SK-N-SH (cell line): ENCODE results near the gene RHBDD3. TPM values are rescaled to one million over a fixed set of nuclear protein-coding genes. Genes with fewer than 3 reads are reported as not detected.

Experiments used
- CTCF ChIA-PET: fragments of 300-600, 350-600 bp; formaldehyde crosslinking; extraction: SDS; loops from one replicate; lab custom pipeline; 2021; lab: Yijun Ruan, JAX
- POLR2A ChIA-PET: fragments of 350-600 bp; sonication (Branson Sonifier 250); formaldehyde crosslinking; extraction: SDS; loops from one replicate; lab custom pipeline; 2020; ENCODE audit warnings: antibody characterized with exemption, inconsistent platforms; lab: Yijun Ruan, JAX
- DNase-seq: peaks from one replicate; pipeline ENCODE4 v3.0.0; 2012
- H2AFZ ChIP-seq: fragments of 200-600 bp; sonication (generic); 2 replicates; pipeline ENCODE4 v1.8.1; 2016; ENCODE audit warnings: antibody characterized with exemption, mild to moderate bottlenecking, low read depth
- H3F3A ChIP-seq: fragments of 200-600 bp; sonication (generic); replicated peaks from 2 replicates; pipeline ENCODE3; 2016; ENCODE audit warnings: antibody characterized with exemption, mild to moderate bottlenecking; ENCODE audit not compliant: insufficient read depth
- H3K27ac ChIP-seq, 2 experiments: fragments of 200-500 bp in 1 of 2; fragments of 200-600 bp in 1 of 2; sonication (Bioruptor generic) in 1 of 2; sonication (generic), shearing (Covaris generic) in 1 of 2; 2 replicates each; pipeline versions ENCODE4 v1.5.1 to v1.6.1; 2014 to 2016; ENCODE audit warnings: low read depth in 2 of 2, inconsistent platforms in 1 of 2, low read length in 1 of 2, mild to moderate bottlenecking in 1 of 2, mixed read lengths in 1 of 2
- H3K27me3 ChIP-seq: fragments of 200-600 bp; sonication (generic), shearing (Covaris generic); 2 replicates; pipeline ENCODE4 v1.6.1; 2016; ENCODE audit warnings: mixed run types; ENCODE audit not compliant: insufficient read depth
- H3K36me3 ChIP-seq, 2 experiments: fragments of 200-500 bp in 1 of 2; fragments of 200-600 bp in 1 of 2; sonication (Bioruptor generic) in 1 of 2; sonication (generic) in 1 of 2; replicated peaks in 1 of 2; 2 replicates each; pipeline versions ENCODE3 to v1.5.1; 2014 to 2016; ENCODE audit warnings: low read length in 1 of 2, mild to moderate bottlenecking in 1 of 2; ENCODE audit not compliant: insufficient read depth in 2 of 2, control insufficient read depth in 1 of 2
- H3K4me1 ChIP-seq, 2 experiments: fragments of 200-500 bp in 1 of 2; fragments of 200-600 bp in 1 of 2; sonication (Bioruptor generic) in 1 of 2; sonication (generic), shearing (Covaris generic) in 1 of 2; 2 replicates each; pipeline versions ENCODE4 v1.5.1 to v1.6.1; 2014 to 2016; ENCODE audit warnings: low read depth in 1 of 2, low read length in 1 of 2, mixed run types in 1 of 2; ENCODE audit not compliant: insufficient read depth in 2 of 2, control insufficient read depth in 1 of 2
- H3K4me2 ChIP-seq: fragments of 200-600 bp; sonication (generic), shearing (Covaris generic); 2 replicates; pipeline ENCODE4 v1.6.1; 2017; ENCODE audit warnings: mixed run types
- H3K4me3 ChIP-seq, 2 experiments: fragments of 200-500 bp in 1 of 2; fragments of 200-600 bp in 1 of 2; sonication (Bioruptor generic) in 1 of 2; sonication (generic), shearing (Covaris generic) in 1 of 2; 2 replicates each; pipeline versions ENCODE4 v1.5.1 to v1.8.1; 2014 to 2016; ENCODE audit warnings: low read depth in 2 of 2, inconsistent platforms in 1 of 2, low read length in 1 of 2, mild to moderate bottlenecking in 1 of 2, mixed read lengths in 1 of 2, moderate library complexity in 1 of 2
- H3K79me2 ChIP-seq: fragments of 200-600 bp; sonication (generic); 2 replicates; pipeline ENCODE4 v1.8.1; 2017; ENCODE audit warnings: mild to moderate bottlenecking; ENCODE audit not compliant: insufficient read depth
- H3K9ac ChIP-seq: fragments of 200-600 bp; sonication (generic); 2 replicates; pipeline ENCODE4 v1.6.1; 2017; ENCODE audit warnings: mixed run types
- H3K9me2 ChIP-seq: fragments of 200-600 bp; sonication (generic); 2 replicates; pipeline ENCODE4 v1.6.1; 2017; ENCODE audit warnings: mixed run types
- H3K9me3 ChIP-seq: fragments of 200-600 bp; sonication (generic); 2 replicates; pipeline ENCODE4 v1.6.1; 2017; ENCODE audit warnings: mixed run types, mild to moderate bottlenecking, moderate library complexity
- H4K20me1 ChIP-seq: fragments of 200-600 bp; sonication (generic); 2 replicates; pipeline ENCODE4 v1.6.1; 2017; ENCODE audit warnings: mild to moderate bottlenecking, mixed run types; ENCODE audit not compliant: insufficient read depth
- CTCF ChIP-seq: fragments of 200-600 bp; sonication (generic); IDR thresholded peaks from 2 replicates; pipeline ENCODE4 v1.6.1; 2017; ENCODE audit warnings: antibody characterized with exemption, mild to moderate bottlenecking, moderate library complexity
- ELF1 ChIP-seq: IDR thresholded peaks from 2 replicates; pipeline ENCODE4 v1.4.0; 2012
- EZH2phosphoT487 ChIP-seq: fragments of 200-600 bp; sonication (generic); IDR thresholded peaks from 2 replicates; pipeline ENCODE4 v1.6.1; 2017; ENCODE audit warnings: low read depth, mixed run types, mild to moderate bottlenecking, antibody characterized with exemption, moderate library complexity, borderline replicate concordance
- FOSL2 ChIP-seq: IDR thresholded peaks from 2 replicates; pipeline ENCODE4 v1.4.0; 2012; ENCODE audit warnings: low read depth, mild to moderate bottlenecking, moderate library complexity, borderline replicate concordance
- FOXM1 ChIP-seq: IDR thresholded peaks from 2 replicates; pipeline ENCODE4 v1.4.0; 2012; ENCODE audit warnings: low read depth, mild to moderate bottlenecking
- IRF3 ChIP-seq: fragments of 150-350 bp; IDR thresholded peaks from 2 replicates; pipeline ENCODE4 v1.6.1; 2016; ENCODE audit warnings: mild to moderate bottlenecking, low read depth, low read length
- MEF2A ChIP-seq: IDR thresholded peaks from 2 replicates; pipeline ENCODE4 v1.4.0; 2012; ENCODE audit warnings: low read depth, borderline replicate concordance
- NFIC ChIP-seq: IDR thresholded peaks from 2 replicates; pipeline ENCODE4 v1.4.0; 2012; ENCODE audit warnings: borderline replicate concordance
- PBX3 ChIP-seq: IDR thresholded peaks from 2 replicates; pipeline ENCODE4; 2012
- POLR2AphosphoS5 ChIP-seq: IDR thresholded peaks from 2 replicates; pipeline ENCODE4 v1.6.1; 2012; ENCODE audit warnings: low read depth, low read length
- RCOR1 ChIP-seq: fragments of 150-350 bp; IDR thresholded peaks from 2 replicates; pipeline ENCODE4 v1.6.1; 2017; ENCODE audit warnings: antibody characterized with exemption, low read length
- RXRA ChIP-seq: IDR thresholded peaks from 2 replicates; pipeline ENCODE4 v1.4.0; 2012; ENCODE audit warnings: low read depth, mild to moderate bottlenecking, borderline replicate concordance
- SMC3 ChIP-seq: IDR thresholded peaks from 2 replicates; pipeline ENCODE4 v1.6.1; 2012; ENCODE audit warnings: low read depth, low read length, improper control_type of control experiment
- TAF1 ChIP-seq: IDR thresholded peaks from 2 replicates; pipeline ENCODE4 v1.6.1; 2012; ENCODE audit warnings: low read depth, mild to moderate bottlenecking, low read length, moderate library complexity, borderline replicate concordance
- ZBTB33 ChIP-seq: IDR thresholded peaks from 2 replicates; pipeline ENCODE4 v1.4.0; 2012; ENCODE audit warnings: low read depth, borderline replicate concordance
- WGBS: methylation state at CpG from one replicate; pipeline ENCODE4 v1.1.6; 2017; ENCODE audit warnings: low lambda C conversion rate; 5-methylcytosine and 5-hydroxymethylcytosine counted together
- polyA plus RNA-seq, 3 experiments: library from polyadenylated mRNA; depleted of rRNA; stranded (reverse); fragments of >200 nt; gene quantifications; 2 replicates each; pipeline ENCODE4 v1.2.3, GENCODE V29; 2012

The RHBDD3 gene
- polyA plus RNA-seq, 1 of the 3 experiments (the other 2 are of a cell fraction) = 19.0 TPM

GRCh38 chr22:29258407-29259252, 9.2 kb downstream of the RHBDD3 start (continued):
- no peak for TF ChIP-seq SMC3
- no peak for TF ChIP-seq NFIC

GRCh38 chr22:29257751-29258181, 10.0 kb downstream of the RHBDD3 start:
- no peak overlapping the region for H3K9ac ChIP-seq
- TF ChIP-seq FOXM1 = no peak
- TF ChIP-seq ELF1 = no peak
- no peak for TF ChIP-seq CTCF
- no peak for TF ChIP-seq TAF1
- no peak for TF ChIP-seq POLR2AphosphoS5
- no peak for TF ChIP-seq EZH2phosphoT487
- TF ChIP-seq MEF2A = no peak
- no peak for TF ChIP-seq ZBTB33
- no peak for TF ChIP-seq FOSL2
- no peak for TF ChIP-seq IRF3
- no peak for TF ChIP-seq RXRA
- TF ChIP-seq RCOR1 = no peak
- TF ChIP-seq PBX3 = no peak
- H3K4me1 ChIP-seq = no peaks in the 10 kb centered on the region
- H3K4me3 ChIP-seq = no peak overlapping the region
- H2AFZ ChIP-seq = no peak overlapping the region
- H3K9me2 ChIP-seq = no peaks in the 10 kb centered on the region
- H3K36me3 ChIP-seq = peaks cover 0 to 6% of the 10 kb centered on the region in 2 experiments
- H3K4me2 ChIP-seq = no peak overlapping the region
- no peaks in the 10 kb centered on the region for H4K20me1 ChIP-seq
- H3K79me2 ChIP-seq = no peaks in the 10 kb centered on the region
- no peaks in the 10 kb centered on the region for H3K9me3 ChIP-seq
- DNase-seq = peak; percentile 24
- no peaks in the 10 kb centered on the region for H3K27me3 ChIP-seq
- no peak overlapping the region for H3K27ac ChIP-seq
- no peaks in the 10 kb centered on the region for H3F3A ChIP-seq
- 90% methylated on average over 2 of the region's 8 CpGs for WGBS
- ChIA-PET POLR2A (no interaction called here), CTCF (interaction anchor here (6.9 kb wide), 1 partner anchor 11 kb away, joined by 57 read pairs; no protein-coding TSS in a partner anchor)
